Memory B cell (primary cell): Measurements from ENCODE around the gene GREB1.
"Not testable (repeated sequence)": the region's sequence is repeated elsewhere in the genome, so short reads cannot be mapped to it uniquely, and the experiment has no call there.

ENCODE experiments used
- ATAC-seq: fragments of 150-1000 bp; cut with Tn5 transposase; 2 replicates; pipeline ENCODE4 v1.10.0; 2021; ENCODE audit warnings: low read depth, mild to moderate bottlenecking, moderate library complexity
- DNase-seq, 2 donors: peaks; one replicate each; pipeline ENCODE4 v3.0.0; 2022; ENCODE audit warnings: low spot score in 2 of 2
- H3K27ac Mint-ChIP-seq: one replicate; pipeline ENCODE4 v1.8.0; 2022; ENCODE audit warnings: mild to moderate bottlenecking, moderate library complexity, mixed read lengths
- H3K27me3 Mint-ChIP-seq: one replicate; pipeline ENCODE4 v1.8.0; 2022; ENCODE audit warnings: mixed read lengths
- H3K36me3 Mint-ChIP-seq: one replicate; pipeline ENCODE4 v1.8.0; 2022; ENCODE audit warnings: mild to moderate bottlenecking, mixed read lengths
- H3K4me1 Mint-ChIP-seq: one replicate; pipeline ENCODE4 v1.8.0; 2022; ENCODE audit warnings: mixed read lengths
- H3K4me3 Mint-ChIP-seq: one replicate; pipeline ENCODE4 v1.8.0; 2022; ENCODE audit warnings: mild to moderate bottlenecking, moderate library complexity, mixed read lengths
- H3K9me3 Mint-ChIP-seq: one replicate; pipeline ENCODE4 v1.8.0; 2022; ENCODE audit warnings: mixed read lengths

GREB1 gene

DNA sequence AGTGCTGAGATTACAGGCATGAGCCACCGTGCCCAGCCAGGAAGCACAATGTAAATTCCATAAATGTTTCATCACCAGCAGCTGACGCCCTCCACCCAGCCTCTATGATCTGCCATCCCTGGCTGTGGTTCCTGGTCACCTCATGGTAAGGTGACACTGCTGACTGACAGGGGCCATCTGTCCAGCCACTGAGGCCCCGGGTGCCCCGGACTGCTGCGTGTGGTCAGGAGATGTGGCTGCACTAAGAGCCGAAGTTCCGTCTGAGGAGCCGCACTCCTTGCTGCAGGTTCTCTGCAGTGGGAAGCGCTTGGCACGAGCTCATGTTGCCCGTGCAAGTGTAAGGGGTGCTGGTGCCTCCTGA is 125.2 kb downstream of the GREB1 start:
- DNase-seq (no peak), ATAC-seq (no peak)
- H3K4me3 Mint-ChIP-seq, result no peak overlapping the region
- H3K9me3 Mint-ChIP-seq, result peaks cover 4% of the 10 kb centered on the region
- H3K27ac Mint-ChIP-seq, result no peak overlapping the region
- H3K36me3 Mint-ChIP-seq, result no peaks in the 10 kb centered on the region
- H3K4me1 Mint-ChIP-seq, result no peaks in the 10 kb centered on the region
- H3K27me3 Mint-ChIP-seq, result peaks cover 12% of the 10 kb centered on the region

DNA sequence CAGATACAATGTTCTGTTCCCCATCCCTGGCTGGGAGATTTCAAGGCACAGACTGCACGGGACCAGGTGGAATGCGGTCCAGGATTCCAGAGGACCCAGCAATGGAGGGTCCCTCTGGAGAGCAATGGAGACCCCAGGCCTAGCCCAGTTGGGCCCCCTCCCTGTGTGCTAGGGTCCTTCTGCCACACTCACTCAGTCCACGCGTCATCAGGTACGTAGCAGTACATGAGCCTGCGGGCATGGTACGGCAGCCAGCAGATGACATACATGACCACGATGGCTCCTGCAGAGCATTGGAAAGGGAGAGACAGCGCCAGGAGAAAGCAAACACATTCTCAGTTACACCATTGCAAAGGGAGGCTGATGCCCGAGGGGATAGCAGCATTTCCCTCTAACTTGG is 126.0 kb downstream of the GREB1 start:
- DNase-seq (no peak), ATAC-seq (no peak)
- H3K4me3 Mint-ChIP-seq, result no peak overlapping the region
- H3K36me3 Mint-ChIP-seq, result no peaks in the 10 kb centered on the region
- peaks cover 4% of the 10 kb centered on the region for H3K9me3 Mint-ChIP-seq
- peaks cover 12% of the 10 kb centered on the region for H3K27me3 Mint-ChIP-seq
- no peak overlapping the region for H3K27ac Mint-ChIP-seq
- H3K4me1 Mint-ChIP-seq, result no peaks in the 10 kb centered on the region

DNA sequence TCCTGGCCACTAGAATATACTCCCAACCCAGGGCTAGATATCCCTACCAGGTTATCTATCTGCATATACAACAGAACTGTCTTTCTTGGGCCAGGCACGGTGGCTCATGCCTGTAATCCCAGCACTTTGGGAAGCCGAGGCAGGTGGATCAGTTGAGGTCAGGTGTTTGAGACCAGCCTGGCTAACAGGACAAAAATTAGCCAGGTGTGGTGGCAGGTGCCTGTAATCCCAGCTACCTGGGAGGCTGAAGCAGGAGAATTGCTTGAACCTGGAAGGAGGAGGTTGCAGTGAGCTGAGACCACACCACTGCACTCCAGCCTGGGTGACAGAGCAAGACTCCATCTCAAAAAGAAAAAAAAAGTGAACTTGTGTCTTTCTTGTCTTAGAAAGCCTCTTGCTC is 126.6 kb downstream of the GREB1 start:
- not testable (repeated sequence) for H3K27me3 Mint-ChIP-seq, DNase-seq, H3K36me3 Mint-ChIP-seq

GRCh38 chr2:11661891-11662435 is 128.1 kb downstream of the GREB1 start:
- H3K27ac Mint-ChIP-seq, result no peak overlapping the region
- H3K36me3 Mint-ChIP-seq, result no peaks in the 10 kb centered on the region
- ATAC-seq, result no peak
- peaks cover 4% of the 10 kb centered on the region for H3K9me3 Mint-ChIP-seq
- no peaks in the 10 kb centered on the region for H3K4me1 Mint-ChIP-seq
- peaks cover 12% of the 10 kb centered on the region for H3K27me3 Mint-ChIP-seq
- DNase-seq, result no peak
- no peak overlapping the region for H3K4me3 Mint-ChIP-seq

More for the DNA sequence above, 126.6 kb downstream of the GREB1 start:
- not testable (repeated sequence) for H3K27ac Mint-ChIP-seq, H3K4me1 Mint-ChIP-seq, ATAC-seq, H3K9me3 Mint-ChIP-seq, H3K4me3 Mint-ChIP-seq

GRCh38 chr2:11662882-11663281 is 129.0 kb downstream of the GREB1 start:
- Mint-ChIP-seq H3K36me3 (no peaks in the 10 kb centered on the region), H3K27me3 (peaks cover 11% of the 10 kb centered on the region), H3K9me3 (peaks cover 4% of the 10 kb centered on the region), H3K4me3 (no peak overlapping the region), H3K4me1 (no peaks in the 10 kb centered on the region), H3K27ac (no peak overlapping the region)
- DNase-seq (no peak), ATAC-seq (no peak)

DNA sequence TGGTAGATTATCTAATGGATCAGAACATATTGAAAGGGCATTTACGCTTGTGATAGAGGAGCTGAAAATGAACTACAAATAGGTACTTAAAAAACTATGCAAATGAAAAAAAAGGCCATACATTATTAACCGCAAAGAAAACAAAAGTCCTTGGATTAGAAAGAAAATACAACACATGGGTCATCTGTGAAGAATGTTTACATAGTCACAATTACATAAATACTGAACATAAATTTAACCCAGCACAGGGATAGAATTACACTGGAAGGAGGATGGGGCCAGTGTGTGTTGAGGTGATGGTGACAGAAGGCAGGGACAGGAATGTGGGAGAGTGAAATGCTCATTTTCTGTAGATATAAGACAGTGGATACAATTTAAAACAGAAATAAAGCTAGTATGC is 129.6 kb downstream of the GREB1 start:
- no peak overlapping the region for H3K4me3 Mint-ChIP-seq
- DNase-seq (no peak), ATAC-seq (no peak)
- H3K4me1 Mint-ChIP-seq, result no peaks in the 10 kb centered on the region
- peaks cover 4% of the 10 kb centered on the region for H3K9me3 Mint-ChIP-seq
- H3K27ac Mint-ChIP-seq, result no peak overlapping the region
- no peaks in the 10 kb centered on the region for H3K36me3 Mint-ChIP-seq
- H3K27me3 Mint-ChIP-seq, result peaks cover 12% of the 10 kb centered on the region

DNA sequence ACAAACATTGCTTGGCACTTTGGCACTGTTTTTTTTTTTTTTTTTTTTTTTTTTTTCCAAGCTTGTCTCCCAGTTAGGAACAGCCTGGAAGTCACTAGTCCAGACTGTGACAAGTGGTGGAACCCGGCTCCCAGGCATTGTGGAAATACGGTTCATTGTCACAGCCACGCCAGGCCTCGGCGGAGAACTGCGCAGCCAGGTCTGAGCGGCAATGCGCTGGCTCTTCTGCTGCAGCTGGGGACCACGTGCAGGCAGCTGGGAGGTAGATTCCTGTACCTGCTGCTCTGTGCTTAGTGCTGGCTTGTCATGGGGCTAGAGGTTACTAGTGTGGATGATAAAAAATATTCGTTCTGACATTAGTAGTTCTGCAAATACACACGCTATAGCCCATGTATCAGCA is 131.2 kb downstream of the GREB1 start:
- Mint-ChIP-seq H3K36me3 (peaks cover 3% of the 10 kb centered on the region), H3K27me3 (peaks cover 16% of the 10 kb centered on the region)
- ATAC-seq, result no peak

DNA sequence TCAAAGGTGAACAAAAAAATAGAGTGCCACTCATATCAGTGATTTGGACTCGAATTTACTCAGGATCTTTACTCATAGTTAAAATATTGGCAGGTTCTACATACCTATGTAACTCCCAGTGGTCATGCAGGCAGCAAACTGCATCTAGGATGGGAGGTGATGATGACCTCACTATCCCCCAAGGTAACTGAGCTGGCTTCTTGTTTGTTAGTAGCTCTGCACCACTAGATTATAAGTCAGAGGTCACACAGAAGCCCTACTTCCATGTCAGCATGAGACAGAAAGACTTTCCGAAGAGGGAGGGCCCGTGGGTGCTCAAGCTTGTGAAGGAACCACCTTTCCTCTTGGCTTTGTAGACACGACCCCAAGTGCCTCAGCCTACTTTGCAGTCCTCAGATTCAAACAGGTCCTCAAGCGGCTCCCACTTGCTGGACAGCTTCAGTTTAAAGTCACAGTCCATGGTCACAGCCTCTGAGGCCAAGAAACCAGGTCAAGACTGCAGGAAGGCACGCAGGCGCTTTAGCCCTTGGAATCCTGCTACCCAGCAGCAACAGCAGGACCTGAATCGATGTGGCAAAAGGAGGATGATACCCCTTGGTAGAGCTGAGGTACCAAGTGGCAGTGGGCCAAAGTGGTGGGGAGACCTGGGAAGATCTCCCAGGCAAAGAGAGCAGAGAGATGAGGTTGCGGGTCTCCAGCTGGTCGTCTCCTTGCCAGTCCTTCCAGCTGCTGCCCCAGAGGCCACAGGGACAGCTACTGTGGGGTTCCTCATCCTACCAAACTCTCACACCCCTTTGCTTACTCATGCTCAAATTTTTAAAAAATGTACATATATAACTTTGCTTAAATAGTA is 131.9 kb downstream of the GREB1 start:
- peaks cover 3% of the 10 kb centered on the region for H3K36me3 Mint-ChIP-seq
- DNase-seq, result no peak
- no peak overlapping the region for H3K27ac Mint-ChIP-seq
- peaks cover 19% of the 10 kb centered on the region for H3K27me3 Mint-ChIP-seq
- no peak for ATAC-seq
- no peak overlapping the region for H3K4me3 Mint-ChIP-seq
- no peaks in the 10 kb centered on the region for H3K4me1 Mint-ChIP-seq
- H3K9me3 Mint-ChIP-seq, result peaks cover 4% of the 10 kb centered on the region

More for the DNA sequence above, 131.2 kb downstream of the GREB1 start:
- no peak for DNase-seq
- no peak overlapping the region for H3K27ac Mint-ChIP-seq
- peaks cover 4% of the 10 kb centered on the region for H3K9me3 Mint-ChIP-seq
- H3K4me3 Mint-ChIP-seq, result no peak overlapping the region
- H3K4me1 Mint-ChIP-seq, result no peaks in the 10 kb centered on the region

DNA sequence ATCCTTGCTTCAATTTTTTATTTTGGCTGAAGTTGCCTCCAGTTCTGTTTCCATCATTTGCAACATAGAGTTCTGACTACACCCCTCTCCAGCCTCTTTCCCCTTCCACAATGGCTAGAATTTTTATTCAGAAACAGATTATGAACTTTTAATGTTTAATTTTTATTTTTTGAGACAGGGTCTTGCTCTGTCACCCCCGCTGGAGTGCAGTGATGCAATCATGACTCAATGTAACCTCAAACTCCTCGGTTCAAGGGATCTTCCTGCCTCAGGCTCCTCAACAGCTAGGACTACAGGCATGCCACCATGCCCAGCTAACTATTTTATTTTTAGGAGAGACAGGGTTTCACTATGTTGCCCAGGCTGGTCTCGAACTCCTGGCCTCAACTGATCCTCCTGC is 133.3 kb downstream of the GREB1 start:
- ATAC-seq, result no peak
- Mint-ChIP-seq H3K4me3 (no peak overlapping the region), H3K27ac (no peak overlapping the region), H3K9me3 (peaks cover 1% of the 10 kb centered on the region), H3K27me3 (peaks cover 15% of the 10 kb centered on the region), H3K36me3 (peaks cover 3% of the 10 kb centered on the region), H3K4me1 (no peaks in the 10 kb centered on the region)
- DNase-seq, result no peak

DNA sequence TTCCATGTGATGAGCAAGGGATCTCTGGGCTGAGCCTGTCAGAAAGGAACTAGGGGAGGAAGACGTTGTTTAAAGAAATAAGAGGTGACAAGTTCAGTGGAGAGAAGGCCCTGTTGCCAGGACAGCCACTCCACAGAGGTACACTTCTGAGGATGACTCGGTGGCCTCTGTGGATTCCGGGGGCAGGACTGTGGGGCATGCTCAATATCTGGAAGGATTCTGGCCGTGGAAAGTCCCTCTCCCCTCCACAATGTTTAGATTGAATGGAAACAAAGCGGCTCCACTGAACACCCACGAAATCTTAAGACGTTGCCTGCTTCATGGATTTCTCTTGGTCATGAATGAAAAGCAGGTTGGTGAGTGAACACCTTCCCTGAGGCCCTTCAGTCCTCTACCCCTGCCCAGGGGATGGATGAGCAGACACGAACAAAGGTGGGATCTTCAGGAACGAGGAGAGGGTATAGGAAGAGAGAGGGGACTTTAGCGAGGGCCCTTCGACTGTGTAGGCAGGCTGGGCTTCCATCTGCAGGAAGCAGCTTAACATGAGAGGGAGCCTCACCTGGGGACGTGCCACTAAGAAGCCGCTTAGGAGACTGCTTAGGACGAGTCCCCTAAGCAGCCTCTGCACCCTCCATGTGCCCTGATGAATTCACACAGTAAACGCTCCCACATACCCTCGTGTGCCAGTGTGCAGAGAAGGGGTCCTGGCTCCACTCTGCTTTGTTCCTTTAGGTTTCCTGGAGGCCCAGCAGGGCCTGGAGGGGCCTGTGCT is 134.2 kb downstream of the GREB1 start:
- ATAC-seq (no peak), DNase-seq (no peak)
- Mint-ChIP-seq H3K27ac (no peak overlapping the region), H3K4me3 (no peak overlapping the region), H3K4me1 (peaks cover 2% of the 10 kb centered on the region), H3K9me3 (no peaks in the 10 kb centered on the region), H3K27me3 (peaks cover 15% of the 10 kb centered on the region), H3K36me3 (peaks cover 3% of the 10 kb centered on the region)

GRCh38 chr2:11669454-11670291 is 135.8 kb downstream of the GREB1 start, which contains the start of gene NTSR2:
NTSR2 (minus strand) TSS chr2:11670195; CDS start chr2:11670129, 66 bp downstream.
- Mint-ChIP-seq H3K9me3 (no peaks in the 10 kb centered on the region), H3K27me3 (peaks cover 15% of the 10 kb centered on the region), H3K4me3 (no peak within 1 kb of the TSS), H3K36me3 (peaks cover 3% of the 10 kb centered on the region), H3K4me1 (peaks cover 2% of the 10 kb centered on the region), H3K27ac (no peak within 1 kb of the TSS)
- DNase-seq (no peak), ATAC-seq (peak; percentile 47)

GRCh38 chr2:11672407-11672806 is 138.6 kb downstream of the GREB1 start:
- ATAC-seq (peak; percentile 79), DNase-seq (no peak)
- H3K27me3 Mint-ChIP-seq, result peaks cover 19% of the 10 kb centered on the region
- peaks cover 2% of the 10 kb centered on the region for H3K4me1 Mint-ChIP-seq
- no peak overlapping the region for H3K27ac Mint-ChIP-seq
- peaks cover 5% of the 10 kb centered on the region for H3K36me3 Mint-ChIP-seq
- H3K9me3 Mint-ChIP-seq, result no peaks in the 10 kb centered on the region
- no peak overlapping the region for H3K4me3 Mint-ChIP-seq

DNA sequence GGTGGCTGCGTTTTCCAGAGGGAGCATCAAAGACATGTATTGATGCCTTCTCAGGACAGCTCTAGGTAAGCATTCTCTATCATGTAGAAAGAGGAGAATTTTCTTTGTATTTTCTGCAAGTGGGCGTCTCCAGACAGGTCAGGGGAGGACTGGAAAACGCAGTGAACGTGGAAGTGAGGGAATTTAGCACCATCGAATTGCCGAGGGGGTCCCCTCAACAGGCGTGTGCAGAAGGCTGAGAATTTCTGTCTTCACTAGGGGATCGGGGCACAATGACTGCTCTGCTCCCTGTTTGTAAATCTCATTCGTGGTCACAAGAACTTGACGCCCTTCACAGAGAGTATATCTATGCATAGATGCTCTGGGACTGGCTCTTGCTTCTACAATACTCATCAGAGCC is 141.1 kb downstream of the GREB1 start:
- peaks cover 2% of the 10 kb centered on the region for H3K4me1 Mint-ChIP-seq
- DNase-seq, result no peak
- no peak overlapping the region for H3K27ac Mint-ChIP-seq
- H3K27me3 Mint-ChIP-seq, result peaks cover 13% of the 10 kb centered on the region
- H3K9me3 Mint-ChIP-seq, result no peaks in the 10 kb centered on the region
- no peak for ATAC-seq
- H3K36me3 Mint-ChIP-seq, result peaks cover 2% of the 10 kb centered on the region
- no peak overlapping the region for H3K4me3 Mint-ChIP-seq
